GM13976 (cell line): ENCODE results near the gene AGPAT4.

Source experiments
- DNase-seq: peaks from one replicate; pipeline ENCODE4 v3.0.0; 2012; ENCODE audit warnings: low spot score
- in situ Hi-C: fragments of 300-500 bp; cut with MboI; formaldehyde crosslinking; loops from one replicate; pipeline ENCODE4 v1.12.0; 2022; ENCODE audit warnings: low sequenced_read_pairs, mixed read lengths, inconsistent platforms; ENCODE audit not compliant: unreplicated experiment
- TF ChIP-seq, protein P1 (sequence below): IDR thresholded peaks from 2 replicates; pipeline ENCODE4 v1.5.1; 2012; ENCODE audit warnings: borderline replicate concordance, mild to moderate bottlenecking; ENCODE audit not compliant: insufficient read depth; ENCODE audit errors: extremely low read depth, missing control alignments, control extremely low read depth

AGPAT4 gene

DNA sequence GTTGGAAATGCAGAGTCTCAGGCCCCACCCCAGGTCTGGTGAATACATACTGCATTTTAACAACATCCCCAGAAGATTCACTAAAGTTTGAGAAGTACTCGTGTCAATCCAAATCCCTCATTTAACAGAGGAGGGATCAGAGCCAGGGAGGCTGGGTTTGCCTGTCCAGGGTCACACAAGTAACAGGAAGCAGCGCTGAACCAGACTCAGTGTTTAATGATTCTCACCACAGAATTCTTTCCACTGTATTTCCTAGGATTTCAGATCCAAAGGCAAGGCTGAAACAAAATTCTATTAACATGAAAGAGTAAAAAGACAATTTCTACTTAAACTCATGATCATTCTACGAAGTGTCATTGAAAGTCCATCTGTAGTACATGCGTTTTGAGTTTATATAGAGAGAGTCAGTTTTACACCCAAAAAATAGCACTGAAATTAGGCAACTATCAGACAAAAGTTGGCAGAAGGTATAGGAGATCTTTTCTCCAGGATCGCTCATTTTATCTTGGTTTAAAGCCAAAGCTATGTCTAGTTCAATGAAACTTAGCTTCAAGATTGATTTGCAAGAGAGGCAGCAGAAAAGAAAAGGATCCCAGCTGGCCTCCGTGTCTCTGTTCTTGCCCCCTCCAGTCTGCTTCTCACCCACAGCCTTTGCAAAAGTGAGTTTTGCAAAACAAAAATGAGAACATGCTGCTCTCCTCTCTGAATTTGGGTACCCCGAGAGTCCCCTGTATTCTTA, 6.0 kb upstream of the AGPAT4 start:
- no peak for DNase-seq
- TF ChIP-seq, protein P1, sequence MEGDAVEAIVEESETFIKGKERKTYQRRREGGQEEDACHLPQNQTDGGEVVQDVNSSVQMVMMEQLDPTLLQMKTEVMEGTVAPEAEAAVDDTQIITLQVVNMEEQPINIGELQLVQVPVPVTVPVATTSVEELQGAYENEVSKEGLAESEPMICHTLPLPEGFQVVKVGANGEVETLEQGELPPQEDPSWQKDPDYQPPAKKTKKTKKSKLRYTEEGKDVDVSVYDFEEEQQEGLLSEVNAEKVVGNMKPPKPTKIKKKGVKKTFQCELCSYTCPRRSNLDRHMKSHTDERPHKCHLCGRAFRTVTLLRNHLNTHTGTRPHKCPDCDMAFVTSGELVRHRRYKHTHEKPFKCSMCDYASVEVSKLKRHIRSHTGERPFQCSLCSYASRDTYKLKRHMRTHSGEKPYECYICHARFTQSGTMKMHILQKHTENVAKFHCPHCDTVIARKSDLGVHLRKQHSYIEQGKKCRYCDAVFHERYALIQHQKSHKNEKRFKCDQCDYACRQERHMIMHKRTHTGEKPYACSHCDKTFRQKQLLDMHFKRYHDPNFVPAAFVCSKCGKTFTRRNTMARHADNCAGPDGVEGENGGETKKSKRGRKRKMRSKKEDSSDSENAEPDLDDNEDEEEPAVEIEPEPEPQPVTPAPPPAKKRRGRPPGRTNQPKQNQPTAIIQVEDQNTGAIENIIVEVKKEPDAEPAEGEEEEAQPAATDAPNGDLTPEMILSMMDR: no peak
- in situ Hi-C loops: no loop called here

DNA sequence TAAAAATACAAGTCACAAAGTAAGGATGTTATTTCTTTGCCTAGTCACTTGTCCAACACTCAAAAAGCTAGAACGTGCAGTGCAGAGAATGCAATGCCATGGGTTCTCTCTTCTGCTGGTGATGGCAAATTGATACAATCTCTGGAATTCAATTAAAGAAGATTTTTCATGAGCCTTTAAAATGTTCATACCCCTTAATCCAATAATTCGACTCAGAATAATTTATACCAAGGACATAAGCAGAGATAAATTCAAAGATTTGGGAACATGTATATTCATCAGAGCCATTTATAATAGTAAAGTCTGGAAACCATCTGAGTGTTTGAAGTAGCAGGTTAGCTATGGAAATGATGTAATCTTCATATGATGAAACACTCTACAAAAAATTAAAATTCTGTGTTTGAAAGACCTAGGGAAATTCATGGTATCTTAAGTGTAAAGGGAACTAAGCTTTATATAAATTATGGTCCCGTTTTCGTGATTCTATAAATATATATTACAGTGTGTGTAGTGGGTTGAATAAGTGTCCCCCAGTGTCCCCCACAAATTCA, 2.8 kb upstream of the AGPAT4 start:
- TF ChIP-seq, protein P1: no peak
- in situ Hi-C loops: no loop called here

DNA sequence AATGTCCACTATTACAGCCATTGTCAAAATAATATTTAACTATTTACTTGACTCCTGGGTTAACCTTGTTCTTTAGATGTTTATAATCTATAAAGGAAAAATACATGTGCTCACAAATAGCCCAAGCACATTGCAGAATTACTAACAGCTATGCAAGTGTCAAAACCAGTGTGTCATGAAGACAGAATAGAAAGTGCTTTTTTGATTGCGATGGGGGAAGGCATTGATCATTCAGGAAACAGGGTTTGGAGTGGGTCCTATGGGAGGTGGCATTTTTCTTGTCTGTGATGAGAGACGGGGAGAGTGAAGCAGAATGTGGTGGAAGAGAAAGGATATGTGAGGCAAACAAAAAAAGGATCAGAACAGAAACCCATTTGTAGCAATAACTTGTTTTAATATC, 1.0 kb upstream of the AGPAT4 start:
- TF ChIP-seq, protein P1: no peak
- DNase-seq: no peak
- in situ Hi-C loops: no loop called here

More for the DNA sequence above, 2.8 kb upstream of the AGPAT4 start:
- no peak for DNase-seq

DNA sequence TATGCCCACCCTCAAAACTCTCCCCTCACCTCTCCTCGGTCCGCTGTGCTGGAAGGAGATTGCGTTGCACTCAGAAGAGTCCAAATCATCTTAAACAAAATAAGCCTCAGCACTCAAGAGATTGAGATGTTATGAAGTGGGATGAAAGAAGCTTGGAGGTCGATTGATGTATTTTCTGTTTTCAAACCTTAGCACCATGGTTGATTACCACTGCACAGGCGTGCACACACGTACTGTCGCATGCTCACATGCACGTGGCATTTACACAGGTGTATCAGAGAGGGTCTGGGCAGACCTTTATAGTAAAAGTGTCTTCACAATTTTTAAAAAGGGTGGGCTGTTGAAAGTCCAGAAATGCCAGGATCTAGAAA, 612 bp upstream of the AGPAT4 start:
- in situ Hi-C loops: no loop called here
- TF ChIP-seq, protein P1: no peak
- no peak for DNase-seq

DNA sequence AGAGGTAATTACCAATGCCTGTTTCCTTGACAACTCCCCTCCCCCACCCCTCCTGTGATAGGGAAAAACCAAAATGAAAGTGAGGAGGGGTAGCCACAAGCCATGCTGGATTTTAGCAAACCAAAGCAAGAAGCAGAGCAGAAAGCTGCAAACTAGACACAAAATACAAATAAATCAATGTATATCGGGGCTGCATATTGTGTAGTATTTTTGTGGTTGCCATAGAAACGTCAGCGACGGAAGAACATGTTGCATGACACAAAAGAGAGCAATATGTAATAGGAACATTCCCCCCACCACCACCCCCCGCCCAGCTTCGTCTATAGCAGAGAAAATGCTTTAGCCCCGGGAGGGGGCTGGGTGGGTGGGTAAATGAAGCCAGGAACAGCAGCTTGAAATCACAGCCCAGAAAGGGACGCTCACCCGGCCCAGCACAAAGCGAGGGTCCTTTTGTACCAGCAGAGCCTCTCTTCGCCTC, 548 bp downstream of the AGPAT4 start:
- DNase-seq: no peak
- TF ChIP-seq, protein P1: no peak
- in situ Hi-C loops: no loop called here

DNA sequence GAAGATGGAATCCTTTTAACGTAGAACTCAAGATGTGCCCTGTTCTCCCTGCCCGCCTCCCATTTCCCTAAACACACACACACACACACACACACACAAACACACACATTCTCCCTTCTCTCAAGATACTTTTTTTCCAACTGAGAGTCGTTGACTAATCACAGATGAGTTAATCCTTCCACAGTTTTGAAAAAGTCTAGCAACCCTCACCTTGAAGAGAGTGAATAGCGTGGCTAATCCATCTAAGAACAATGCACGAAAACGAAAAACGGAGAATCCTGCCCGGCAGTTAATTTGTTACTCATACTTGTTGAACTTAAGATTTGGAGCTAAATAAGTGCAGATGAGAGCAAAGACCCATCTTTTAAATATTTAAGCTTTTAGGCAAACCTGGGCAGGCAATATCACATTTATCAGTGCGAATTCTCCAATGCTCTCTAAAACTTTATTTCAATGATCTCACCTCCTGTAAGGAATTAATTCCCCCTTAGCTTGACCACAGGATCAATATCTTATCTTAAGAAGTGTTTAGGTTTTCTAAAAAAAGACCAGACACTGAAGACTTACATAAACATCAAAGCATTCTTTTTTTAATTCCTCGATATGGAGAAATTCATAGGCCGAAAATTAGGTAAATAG, 1.1 kb downstream of the AGPAT4 start:
- TF ChIP-seq, protein P1: no peak
- in situ Hi-C loops: no loop called here
- DNase-seq: no peak
